H9 (cell line): ENCODE measurements around the gene GALNT2. TPM values are rescaled to one million over a fixed set of nuclear protein-coding genes. Genes with fewer than 3 reads are reported as not detected.

Source experiments
- DNase-seq: peaks from one replicate; pipeline ENCODE4 v3.0.0-alpha.2; 2017
- H2AFZ ChIP-seq: one replicate; pipeline ENCODE4 v1.6.1; 2013; ENCODE audit warnings: mild to moderate bottlenecking, low read length, control low read depth, moderate library complexity
- H2AK5ac ChIP-seq: 2 replicates; pipeline ENCODE4 v1.6.1; 2013; ENCODE audit warnings: low read length, control low read depth, mixed read lengths; ENCODE audit not compliant: insufficient read length
- H2BK120ac ChIP-seq: one replicate; pipeline ENCODE4 v1.6.1; 2013; ENCODE audit warnings: low read depth, mild to moderate bottlenecking, low read length, control low read depth, inconsistent platforms; ENCODE audit not compliant: poor library complexity, severe bottlenecking
- H2BK12ac ChIP-seq: 2 replicates; pipeline ENCODE4 v1.6.1; 2013; ENCODE audit warnings: low read length, control low read depth, mixed read lengths, low read depth; ENCODE audit not compliant: insufficient read length
- H2BK15ac ChIP-seq: 2 replicates; pipeline ENCODE4 v1.6.1; 2013; ENCODE audit warnings: low read depth, low read length, control low read depth
- H2BK20ac ChIP-seq: one replicate; pipeline ENCODE4 v1.6.1; 2013; ENCODE audit warnings: low read depth, mild to moderate bottlenecking, low read length, control low read depth, inconsistent platforms; ENCODE audit not compliant: poor library complexity, severe bottlenecking
- H2BK5ac ChIP-seq: 2 replicates; pipeline ENCODE4 v1.6.1; 2013; ENCODE audit warnings: low read length, control low read depth, mixed read lengths; ENCODE audit not compliant: insufficient read length
- H3K14ac ChIP-seq: 2 replicates; pipeline ENCODE4 v1.6.1; 2013; ENCODE audit warnings: low read length, control low read depth; ENCODE audit not compliant: insufficient read depth
- H3K18ac ChIP-seq: 2 replicates; pipeline ENCODE4 v1.6.1; 2013; ENCODE audit warnings: low read depth, mild to moderate bottlenecking, mixed read lengths, low read length, control low read depth; ENCODE audit not compliant: insufficient read length
- H3K23ac ChIP-seq: 2 replicates; pipeline ENCODE4 v1.6.1; 2013; ENCODE audit warnings: low read length, control low read depth, mixed read lengths, low read depth; ENCODE audit not compliant: insufficient read length
- H3K23me2 ChIP-seq: 2 replicates; pipeline ENCODE4 v1.6.1; 2013; ENCODE audit warnings: low read depth, mild to moderate bottlenecking, mixed read lengths, low read length, control low read depth; ENCODE audit not compliant: insufficient read length, poor library complexity, severe bottlenecking
- H3K27ac ChIP-seq: 2 replicates; pipeline ENCODE4 v1.5.1; 2013; ENCODE audit warnings: low read length, control low read depth, mixed read lengths, low read depth; ENCODE audit not compliant: insufficient read length
- H3K27me3 ChIP-seq: 2 replicates; pipeline ENCODE4 v1.6.1; 2013; ENCODE audit warnings: low read length, control low read depth, inconsistent platforms; ENCODE audit not compliant: insufficient read depth
- H3K4ac ChIP-seq: 2 replicates; pipeline ENCODE4 v1.6.1; 2013; ENCODE audit warnings: low read depth, mild to moderate bottlenecking, control low read depth, inconsistent platforms, low read length, moderate library complexity
- H3K4me1 ChIP-seq: 2 replicates; pipeline ENCODE4 v1.6.1; 2013; ENCODE audit warnings: low read length, control low read depth, inconsistent platforms; ENCODE audit not compliant: insufficient read depth
- H3K4me2 ChIP-seq: 2 replicates; pipeline ENCODE4 v1.6.1; 2013; ENCODE audit warnings: low read length, control low read depth, mixed read lengths; ENCODE audit not compliant: insufficient read length, insufficient read depth
- H3K56ac ChIP-seq: 2 replicates; pipeline ENCODE4 v1.6.1; 2013; ENCODE audit warnings: low read depth, mild to moderate bottlenecking, mixed read lengths, low read length, control low read depth; ENCODE audit not compliant: insufficient read length
- H3K79me1 ChIP-seq: 2 replicates; pipeline ENCODE4 v1.6.1; 2013; ENCODE audit warnings: low read depth, mild to moderate bottlenecking, moderate library complexity, low read length, control low read depth, inconsistent platforms; ENCODE audit not compliant: insufficient read depth, poor library complexity, severe bottlenecking
- H3K79me2 ChIP-seq: 2 replicates; pipeline ENCODE4 v1.6.1; 2013; ENCODE audit warnings: low read length, control low read depth, inconsistent platforms; ENCODE audit not compliant: insufficient read depth
- H3K9ac ChIP-seq: 2 replicates; pipeline ENCODE4 v1.6.1; 2013; ENCODE audit warnings: low read length, control low read depth, mixed read lengths; ENCODE audit not compliant: insufficient read length; ENCODE audit errors: extremely low read depth
- H3K9me3 ChIP-seq: one replicate; pipeline ENCODE4 v1.6.1; 2013; ENCODE audit warnings: low read depth, low read length, inconsistent platforms; ENCODE audit not compliant: control insufficient read depth
- H3T11ph ChIP-seq: one replicate; pipeline ENCODE4 v1.6.1; 2013; ENCODE audit warnings: mild to moderate bottlenecking, low read length, control low read depth, inconsistent platforms
- H4K20me1 ChIP-seq: one replicate; pipeline ENCODE4 v1.6.1; 2013; ENCODE audit not compliant: control insufficient read depth, insufficient read length, insufficient read depth
- H4K5ac ChIP-seq: 2 replicates; pipeline ENCODE4 v1.6.1; 2013; ENCODE audit warnings: low read depth, mild to moderate bottlenecking, mixed read lengths, low read length, control low read depth; ENCODE audit not compliant: insufficient read length
- H4K8ac ChIP-seq: replicated peaks from 2 replicates; pipeline ENCODE4 v1.6.1; 2013; ENCODE audit warnings: low read length, control low read depth, mixed read lengths, low read depth; ENCODE audit not compliant: insufficient read length
- H4K91ac ChIP-seq: 2 replicates; pipeline ENCODE4 v1.6.1; 2013; ENCODE audit warnings: low read depth, mild to moderate bottlenecking, moderate library complexity, mixed read lengths, low read length, control low read depth; ENCODE audit not compliant: insufficient read length
- H3K27ac Mint-ChIP-seq, 3 experiments: 2 replicates in 2 of 3; 3 replicates in 1 of 3; pipeline ENCODE4 v1.8.0; 2020 to 2021; ENCODE audit warnings: mixed read lengths in 3 of 3, mild to moderate bottlenecking in 1 of 3, moderate library complexity in 1 of 3
- H3K27me3 Mint-ChIP-seq: 2 replicates; pipeline ENCODE4 v1.8.0; 2021; ENCODE audit warnings: low read depth, mild to moderate bottlenecking, moderate library complexity, mixed read lengths
- H3K36me3 Mint-ChIP-seq, 3 experiments: 2 replicates in 2 of 3; 3 replicates in 1 of 3; pipeline ENCODE4 v1.8.0; 2020 to 2021; ENCODE audit warnings: low read depth in 3 of 3, mixed read lengths in 3 of 3; ENCODE audit not compliant: insufficient read depth in 1 of 3
- H3K4me1 Mint-ChIP-seq, 2 experiments: 2 replicates each; pipeline ENCODE4 v1.8.0; 2020; ENCODE audit warnings: mixed read lengths in 2 of 2
- H3K4me3 Mint-ChIP-seq, 2 experiments: 2 replicates in 1 of 2; 3 replicates in 1 of 2; pipeline ENCODE4 v1.8.0; 2020 to 2021; ENCODE audit warnings: mild to moderate bottlenecking in 2 of 2, mixed read lengths in 2 of 2, moderate library complexity in 1 of 2
- H3K9me3 Mint-ChIP-seq, 2 experiments: 2 replicates in 1 of 2; 3 replicates in 1 of 2; pipeline ENCODE4 v1.8.0; 2020; ENCODE audit warnings: mild to moderate bottlenecking in 2 of 2, mixed read lengths in 2 of 2, moderate library complexity in 1 of 2
- WGBS: extraction: QIAGEN DNeasy Blood & Tissue Kit; methylation state at CpG from one replicate; pipeline ENCODE4 v1.1.7; 2013; ENCODE audit warnings: missing lambda C conversion rate, low lambda C conversion rate, mixed read lengths; ENCODE audit not compliant: insufficient read length; ENCODE audit errors: extremely low coverage; 5-methylcytosine and 5-hydroxymethylcytosine counted together
- total RNA-seq: library from RNA; stranded (reverse); gene quantifications from 2 replicates; pipeline ENCODE4 v1.2.1, GENCODE V29; 2021
- TF ChIP-seq, protein P1 (sequence below): fragments of 200-600 bp; sonication (generic); conservative IDR thresholded peaks from 3 replicates; pipeline ENCODE4 v1.8.0; 2021; ENCODE audit warnings: antibody characterized with exemption, mild to moderate bottlenecking

GALNT2 gene
- total RNA-seq, 1 experiment from 2014 or later: 57.6 TPM

DNA sequence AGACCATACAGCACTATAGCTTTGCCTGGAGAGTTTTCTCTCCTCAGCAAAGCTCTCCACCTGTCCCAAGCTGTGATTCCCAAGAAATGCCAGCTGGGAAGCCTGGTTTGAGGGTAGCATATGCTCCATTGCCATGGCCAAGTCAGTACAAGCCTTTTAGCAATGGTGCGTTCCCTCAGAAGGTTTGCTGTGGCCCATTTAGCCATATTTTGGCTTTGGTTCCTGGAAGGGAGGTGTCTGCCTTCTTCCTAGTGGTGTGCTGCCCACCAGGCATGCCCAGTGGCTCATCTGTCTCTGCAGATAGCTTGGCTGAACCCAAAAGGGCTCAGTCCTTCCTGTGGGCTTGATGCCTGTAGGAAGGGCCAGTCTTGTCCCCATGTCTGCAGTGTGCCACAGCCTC lies 32.4 kb downstream of the GALNT2 start:
- Histone ChIP-seq H3K9ac (no peak overlapping the region), H2BK12ac (no peak overlapping the region), H4K91ac (no peak overlapping the region), H2AFZ (no peak overlapping the region), H4K8ac (no peak overlapping the region), H3K27me3 (no peaks in the 10 kb centered on the region), H2BK5ac (no peak overlapping the region), H3K18ac (no peak overlapping the region), H3K23ac (no peak overlapping the region), H4K5ac (no peak overlapping the region), H3K79me2 (peaks cover 3% of the 10 kb centered on the region; the same call in 1 of the 2 replicates), H2BK20ac (no peak overlapping the region), H2AK5ac (no peak overlapping the region), H3K23me2 (no peaks in the 10 kb centered on the region), H3K56ac (no peak overlapping the region), H2BK120ac (no peak overlapping the region), H3K4me1 (peaks cover 20% of the 10 kb centered on the region), H3K4me2 (no peak overlapping the region), H3K4ac (no peak overlapping the region), H3T11ph (no peak overlapping the region), H4K20me1 (no peaks in the 10 kb centered on the region), H3K27ac (no peak overlapping the region), H3K9me3 (no peaks in the 10 kb centered on the region), H3K14ac (no peak overlapping the region; the same call in 1 of the 2 replicates), H2BK15ac (0 out of 2 replicates have a peak overlapping the region, but pooled peaks have one; percentile 56), H3K79me1 (no peaks in the 10 kb centered on the region)
- no CpG with 5 or more reads among the region's 1 CpG for WGBS
- H3K9me3 Mint-ChIP-seq: no peaks in the 10 kb centered on the region
- peaks cover 0 to 4% (median 2%) of the 10 kb centered on the region in 3 experiments; a peak in 4 of 7 replicates for H3K36me3 Mint-ChIP-seq
- peaks cover 50% of the 10 kb centered on the region in 2 experiments for H3K4me1 Mint-ChIP-seq
- no peak overlapping the region for H3K27ac Mint-ChIP-seq
- no peak overlapping the region for H3K4me3 Mint-ChIP-seq
- no peak for DNase-seq
- H3K27me3 Mint-ChIP-seq: no peaks in the 10 kb centered on the region; the same call in none of the 2 replicates
- TF ChIP-seq, protein P1, sequence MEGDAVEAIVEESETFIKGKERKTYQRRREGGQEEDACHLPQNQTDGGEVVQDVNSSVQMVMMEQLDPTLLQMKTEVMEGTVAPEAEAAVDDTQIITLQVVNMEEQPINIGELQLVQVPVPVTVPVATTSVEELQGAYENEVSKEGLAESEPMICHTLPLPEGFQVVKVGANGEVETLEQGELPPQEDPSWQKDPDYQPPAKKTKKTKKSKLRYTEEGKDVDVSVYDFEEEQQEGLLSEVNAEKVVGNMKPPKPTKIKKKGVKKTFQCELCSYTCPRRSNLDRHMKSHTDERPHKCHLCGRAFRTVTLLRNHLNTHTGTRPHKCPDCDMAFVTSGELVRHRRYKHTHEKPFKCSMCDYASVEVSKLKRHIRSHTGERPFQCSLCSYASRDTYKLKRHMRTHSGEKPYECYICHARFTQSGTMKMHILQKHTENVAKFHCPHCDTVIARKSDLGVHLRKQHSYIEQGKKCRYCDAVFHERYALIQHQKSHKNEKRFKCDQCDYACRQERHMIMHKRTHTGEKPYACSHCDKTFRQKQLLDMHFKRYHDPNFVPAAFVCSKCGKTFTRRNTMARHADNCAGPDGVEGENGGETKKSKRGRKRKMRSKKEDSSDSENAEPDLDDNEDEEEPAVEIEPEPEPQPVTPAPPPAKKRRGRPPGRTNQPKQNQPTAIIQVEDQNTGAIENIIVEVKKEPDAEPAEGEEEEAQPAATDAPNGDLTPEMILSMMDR: no peak
